GM19452 (cell line): ENCODE measurements around the gene MAPK12.

Experiments used
- ATAC-seq: cut with Tn5 transposase; IDR thresholded peaks from one replicate; pipeline ENCODE4 v1.9.1; 2021; ENCODE audit not compliant: unreplicated experiment

MAPK12 gene

DNA sequence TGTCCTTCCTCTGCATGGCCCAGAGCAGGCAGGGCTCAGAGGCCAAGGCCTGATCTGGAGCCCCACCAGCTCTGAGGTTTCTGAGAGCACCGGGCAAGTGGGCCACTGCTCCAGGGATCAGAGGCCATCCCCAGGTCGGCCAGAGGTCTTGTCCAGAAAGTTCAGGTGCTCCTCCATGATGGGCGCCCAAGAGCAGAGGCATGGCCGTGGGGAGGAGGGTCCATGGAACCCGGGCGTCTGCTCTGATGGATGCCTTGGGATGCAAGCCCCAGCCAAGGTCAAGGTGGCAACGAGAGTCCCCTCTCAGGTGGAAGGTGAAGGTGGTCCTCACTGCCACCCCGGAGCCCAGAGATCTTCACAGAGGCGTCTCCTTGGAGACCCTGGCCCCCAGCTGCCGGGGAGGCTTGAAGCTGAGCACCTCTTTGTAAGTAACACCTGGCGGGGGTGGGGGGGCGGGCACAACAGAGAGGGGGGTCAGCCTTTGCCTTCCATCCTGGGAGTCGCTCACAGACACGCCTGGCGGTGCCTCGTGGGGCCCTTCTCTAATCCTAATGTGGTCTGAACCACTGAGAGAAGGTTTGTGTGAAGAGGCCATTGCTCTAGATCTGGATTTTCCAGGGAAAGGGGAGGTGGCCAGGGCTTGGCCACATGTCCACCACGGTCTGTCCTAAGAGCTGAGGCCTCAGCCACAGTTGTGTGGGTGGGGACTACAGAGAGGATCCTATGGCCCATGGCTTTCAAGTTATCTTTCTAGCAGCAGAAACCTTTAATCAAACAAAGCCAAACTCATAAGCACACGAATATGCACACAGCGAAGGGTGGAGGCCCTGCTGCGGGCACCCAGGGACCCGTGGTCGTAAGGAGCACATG is 8.2 kb downstream of the MAPK12 start:
- ATAC-seq: no peak

DNA sequence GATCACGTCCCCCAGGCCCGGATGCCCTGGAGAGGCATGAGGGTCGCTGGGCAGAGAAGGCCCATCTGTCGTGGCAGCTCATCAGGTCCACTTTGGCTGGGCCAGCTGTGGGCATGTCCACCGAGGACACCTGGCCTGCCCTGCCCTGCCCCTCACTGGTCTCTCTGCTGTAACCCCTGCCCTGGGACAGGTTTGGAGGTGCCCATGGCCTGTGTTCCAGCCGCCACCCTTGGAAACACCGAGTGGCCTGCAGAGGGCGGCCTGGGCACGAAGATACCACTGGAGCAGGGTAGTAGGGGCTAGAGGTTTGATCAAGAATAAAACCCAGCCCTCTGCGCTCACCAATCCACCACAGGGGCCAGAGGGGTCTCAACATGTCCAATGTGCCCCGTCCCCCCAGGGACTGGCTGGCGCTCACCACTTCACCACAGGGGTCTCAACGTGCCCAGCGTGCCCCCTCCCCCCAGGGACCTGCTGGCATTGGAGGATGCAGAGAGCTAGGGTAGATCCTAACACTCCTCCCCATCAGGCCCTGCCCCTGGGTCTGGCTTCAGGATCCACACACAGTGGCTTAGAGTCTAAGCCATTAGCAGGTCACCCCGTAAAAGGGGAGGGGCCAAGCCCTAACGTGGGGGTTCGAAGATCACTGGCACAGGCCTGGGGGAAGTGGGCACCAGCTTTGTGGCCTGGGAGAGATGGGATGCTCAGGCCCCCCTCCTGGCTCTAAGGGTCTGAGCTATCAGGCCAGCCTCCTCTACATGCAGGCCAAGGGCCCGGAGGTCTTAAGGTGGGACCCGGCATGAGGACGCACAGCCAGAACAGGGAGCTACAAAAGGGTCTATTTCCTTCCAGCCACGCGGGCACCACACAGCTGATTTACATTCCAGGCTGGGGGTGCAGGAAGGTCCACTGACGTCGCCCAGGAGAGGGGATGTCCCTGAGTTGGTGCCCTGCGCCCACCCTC is 9.1 kb downstream of the MAPK12 start:
- ATAC-seq: no peak

DNA sequence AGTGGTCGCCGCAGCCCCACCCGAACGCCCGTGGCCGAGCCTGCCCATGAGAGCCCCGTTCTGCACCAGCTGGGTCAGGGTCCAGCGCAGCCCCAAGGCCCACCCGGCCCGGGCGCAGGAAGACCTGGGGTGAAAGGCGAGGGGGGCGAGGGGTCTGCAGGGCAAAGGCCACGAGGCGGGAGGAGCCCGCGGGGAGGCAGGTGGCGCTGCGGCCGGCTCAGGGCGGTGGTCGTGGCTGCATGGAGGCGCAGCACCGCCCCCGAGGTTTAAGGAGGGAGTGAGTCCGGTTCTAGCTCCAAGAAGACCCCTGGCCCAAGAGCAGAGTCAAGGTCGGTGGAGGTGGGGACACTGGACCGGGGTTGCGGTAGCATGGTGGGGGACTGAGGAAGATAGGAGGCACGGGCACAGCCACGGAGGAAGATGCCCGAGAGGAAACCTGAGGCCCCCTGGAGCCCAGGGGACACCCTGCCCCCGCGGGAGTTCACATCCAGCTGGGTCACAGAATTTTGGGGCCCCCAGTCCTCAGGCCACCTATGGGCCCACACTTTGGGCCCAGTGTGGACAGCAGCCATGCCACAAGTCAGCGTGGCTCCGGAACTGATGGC is 9.9 kb downstream of the MAPK12 start:
- no peak for ATAC-seq

DNA sequence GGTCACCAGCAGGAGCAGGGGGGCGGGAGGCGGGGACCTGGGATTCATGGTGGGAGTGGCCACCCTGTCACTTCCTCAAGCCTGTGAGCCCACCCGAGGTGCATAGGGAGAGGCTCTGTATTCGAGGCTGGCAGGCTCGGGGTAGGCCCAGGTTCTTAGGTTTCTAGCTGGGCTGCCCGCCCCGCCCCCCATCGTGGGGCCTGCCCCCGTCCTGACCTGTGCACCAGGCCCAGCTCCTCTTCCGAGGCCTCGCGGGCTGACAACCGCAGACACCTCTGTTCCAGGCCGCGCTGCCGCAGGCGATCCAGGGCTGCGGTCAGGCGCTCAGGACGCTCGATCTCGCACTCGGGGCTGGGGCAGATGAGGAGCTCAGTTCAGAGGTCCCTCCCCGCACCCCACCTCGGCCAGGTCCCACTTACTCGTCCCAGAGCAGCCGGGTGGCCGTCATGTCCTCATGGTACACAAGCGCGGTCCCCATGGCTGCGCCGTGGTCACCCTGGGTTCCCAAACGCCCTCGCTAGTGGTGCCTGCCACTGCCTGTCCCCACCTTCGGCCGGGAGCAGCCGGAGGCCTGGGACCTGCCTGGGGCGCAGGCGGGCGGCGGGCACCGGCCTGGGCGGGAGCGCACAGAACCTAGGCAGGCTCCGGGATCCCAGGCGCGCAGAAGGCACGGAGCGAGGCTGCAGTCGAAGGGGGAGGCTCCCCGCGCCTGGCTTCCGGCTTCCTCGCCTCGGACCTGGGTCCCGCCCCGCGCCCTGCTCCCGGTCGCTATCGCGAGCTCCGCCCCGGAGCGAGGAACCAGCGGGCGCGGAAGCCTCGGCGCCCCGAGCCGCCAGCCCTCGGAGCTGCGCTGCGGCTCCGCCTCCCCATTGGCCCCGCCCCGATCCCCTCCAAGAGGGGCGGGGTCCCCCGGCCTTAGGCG is 10.7 kb downstream of the MAPK12 start, which contains the start of gene HDAC10:
Gene HDAC10, minus strand, starts transcription at position 711 of the 922 bp plus-strand sequence. Its CDS starts 233 bp downstream, at position 478.
- ATAC-seq: peak; percentile 57

- no peak for ATAC-seq
Measured at GRCh38 chr22:50250249-50250554, 11.3 kb downstream of the MAPK12 start.

DNA sequence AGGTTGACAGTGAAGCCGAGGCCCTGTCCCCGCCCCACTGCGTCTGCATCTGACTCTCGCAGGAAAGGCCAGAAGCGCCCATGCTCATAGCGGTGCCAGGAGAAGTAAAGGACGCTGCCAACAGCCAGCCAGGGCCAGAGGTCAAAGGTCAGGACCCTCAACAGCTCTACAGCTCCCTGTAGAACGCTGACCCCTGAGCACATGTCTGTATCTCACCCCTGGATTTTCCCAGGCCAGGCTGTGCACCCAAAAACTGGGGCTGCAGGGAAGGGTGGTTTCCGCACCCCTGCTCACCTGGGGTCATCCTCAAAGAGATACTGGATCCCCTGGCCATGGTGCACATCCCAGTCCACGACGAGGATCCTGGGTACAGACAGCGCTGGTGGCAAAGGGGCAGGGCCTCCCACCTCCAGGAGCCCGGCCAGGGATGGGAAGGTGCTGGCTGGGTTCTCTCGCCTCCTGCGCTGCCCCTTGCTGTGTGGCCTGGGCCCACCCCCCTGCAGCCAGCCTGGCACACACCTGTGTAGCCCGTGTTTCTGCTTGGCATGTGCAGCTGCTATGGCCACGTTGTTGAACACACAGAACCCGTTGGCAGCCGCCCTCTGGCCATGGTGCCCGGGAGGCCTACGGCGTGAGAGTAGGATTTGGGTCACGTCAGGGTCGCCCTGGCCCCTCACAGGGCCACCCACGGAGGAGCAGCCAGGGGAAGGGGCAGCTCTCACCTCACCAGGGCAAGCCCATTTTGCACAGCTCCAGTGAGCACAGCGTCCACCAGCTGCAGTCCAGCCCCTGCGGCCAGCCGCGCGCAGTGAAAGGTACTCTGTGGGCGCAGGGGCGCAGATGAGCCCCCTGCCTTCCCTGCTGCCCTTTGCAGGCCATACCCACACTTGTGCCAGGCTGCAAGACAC is 11.9 kb downstream of the MAPK12 start:
- no peak for ATAC-seq

- ATAC-seq: no peak
Measured at GRCh38 chr22:50248196-50249081, 13.0 kb downstream of the MAPK12 start.

- ATAC-seq: no peak
Measured at GRCh38 chr22:50247748-50248147, 13.7 kb downstream of the MAPK12 start.

DNA sequence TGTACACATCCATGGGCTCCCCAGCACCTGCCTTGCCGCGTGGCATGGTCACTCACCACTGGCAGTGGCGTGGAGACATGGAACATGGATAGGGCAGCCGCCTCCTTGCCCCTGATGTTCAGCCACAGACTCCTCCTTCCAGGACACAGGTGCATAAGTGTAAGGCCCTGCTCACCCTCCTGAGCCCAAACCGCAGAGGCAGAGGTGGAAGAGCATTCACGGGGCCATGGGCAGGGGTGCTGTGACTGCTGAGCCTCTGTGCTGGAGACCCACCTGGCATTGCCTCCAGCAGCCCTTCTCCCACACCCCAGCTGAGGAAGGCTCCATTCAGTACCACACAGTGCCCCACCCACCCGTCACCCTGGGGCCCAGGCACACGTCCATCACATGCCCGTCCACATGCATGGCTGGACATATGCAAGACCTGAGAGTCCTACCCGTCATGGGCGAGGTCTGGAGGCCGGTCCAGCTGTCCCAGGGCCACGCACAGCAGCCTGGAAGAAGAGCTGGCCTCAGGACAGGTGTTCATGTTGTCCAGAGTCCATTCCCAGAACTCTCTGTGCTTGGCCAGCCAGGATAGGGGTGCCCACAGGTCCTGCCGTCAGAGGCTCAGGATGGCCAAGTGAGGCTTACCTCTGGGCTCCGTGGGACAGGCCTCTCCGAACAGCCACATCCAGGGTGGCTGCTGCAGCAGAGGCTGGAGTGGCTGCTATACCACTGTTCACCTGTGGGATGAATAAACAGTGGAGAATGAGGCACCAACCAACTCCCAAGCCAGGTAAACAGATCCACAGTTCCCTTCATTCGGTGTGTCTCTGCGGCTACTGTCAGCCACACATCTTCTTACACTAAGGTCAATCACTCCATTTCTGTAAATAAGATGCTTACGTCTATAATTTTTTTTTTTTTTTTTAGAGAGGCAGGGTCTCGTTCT is 15.0 kb downstream of the MAPK12 start:
- ATAC-seq: no peak

GRCh38 chr22:50245214-50246072 is 16.0 kb downstream of the MAPK12 start:
- peak; percentile 17 for ATAC-seq

DNA sequence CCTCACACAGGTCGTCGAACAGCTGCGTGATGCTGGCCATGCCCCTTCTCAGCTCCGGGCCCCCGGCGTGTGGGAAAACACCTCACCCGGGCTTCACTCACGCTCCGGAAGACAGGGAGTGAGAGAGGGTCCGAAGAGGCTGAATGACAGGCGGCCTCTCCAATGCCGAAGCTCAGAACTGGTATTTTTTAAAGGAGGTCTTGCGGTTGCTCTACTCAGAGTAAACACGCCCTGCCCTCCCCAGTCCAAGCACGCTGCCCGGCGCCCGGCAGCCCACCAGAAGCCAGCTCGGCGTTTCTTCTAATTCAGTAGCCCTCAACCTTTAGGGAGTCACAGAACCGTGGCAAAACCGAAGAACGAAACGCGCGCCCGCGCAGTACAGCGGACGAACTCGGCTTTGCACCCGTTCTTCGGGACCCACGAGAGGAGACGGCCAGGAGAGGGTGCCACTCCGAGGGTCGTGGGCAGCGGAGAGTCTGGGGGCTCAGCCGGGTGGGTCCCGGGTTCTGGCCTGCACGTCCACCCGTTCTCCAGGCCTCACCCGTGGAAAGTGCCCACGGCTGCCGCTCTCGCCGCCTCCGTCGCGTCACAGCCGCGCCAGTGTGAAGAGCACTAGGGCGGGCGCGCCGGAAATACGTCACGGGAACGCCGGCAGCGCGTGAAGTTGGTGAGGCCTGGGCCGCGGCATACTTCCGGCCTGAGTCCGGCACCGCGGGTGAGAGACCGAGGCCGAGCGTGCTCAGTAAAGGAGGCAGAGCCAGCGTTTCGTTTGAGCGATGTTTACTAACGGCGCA is 16.9 kb downstream of the MAPK12 start, which contains the start of gene TUBGCP6:
Gene TUBGCP6, minus strand, starts transcription at position 604 of the 794 bp plus-strand sequence. Its CDS starts 564 bp downstream, at position 40.
- peak; percentile 54 for ATAC-seq

GRCh38 chr22:50243685-50244419 is 17.6 kb downstream of the MAPK12 start:
- ATAC-seq: peak; percentile 1

DNA sequence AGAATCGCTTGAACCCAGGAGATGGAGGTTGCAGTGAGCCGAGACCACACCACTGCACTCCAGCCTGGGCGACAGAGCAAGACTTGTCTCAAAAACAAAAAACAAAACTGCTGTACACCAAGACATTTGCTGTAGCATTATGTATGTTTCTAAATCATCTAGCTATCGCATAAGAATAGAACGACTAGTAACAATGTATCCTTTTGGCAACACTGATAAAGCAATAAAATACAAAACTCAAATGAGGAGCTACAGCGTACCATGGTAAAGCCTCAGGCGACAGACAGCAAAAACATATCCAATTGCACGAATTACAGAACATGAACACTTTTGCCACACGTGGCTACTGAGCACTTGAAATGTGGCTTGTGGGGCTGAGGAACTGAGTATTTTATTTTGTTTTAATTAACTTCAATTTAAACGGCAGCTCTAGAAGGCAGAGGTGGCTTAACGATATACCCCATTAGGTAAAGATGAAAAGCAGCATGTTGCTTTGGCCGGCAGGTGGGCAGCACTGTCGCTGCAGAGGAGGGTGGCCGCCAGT is 19.0 kb downstream of the MAPK12 start:
- no peak for ATAC-seq

- ATAC-seq: no peak
Measured at GRCh38 chr22:50238755-50239154, 22.7 kb downstream of the MAPK12 start.
